Testis (tissue), 3 donors: ENCODE data around the gene DHRS2. TPM values are rescaled to one million over a fixed set of nuclear protein-coding genes. Genes with fewer than 3 reads are reported as not detected.
A peak's percentile ranks its signal among the peaks of the same experiment; 100 is the strongest.
"Not testable (repeated sequence)": the region's sequence is repeated elsewhere in the genome, so short reads cannot be mapped to it uniquely, and the experiment has no call there.

Experiments used
- DNase-seq: peaks from one replicate; pipeline ENCODE4 v3.0.0-alpha.2; 2019
- H3K27ac ChIP-seq, 2 donors: fragments of 200-600 bp; sonication (generic); one replicate each; pipeline ENCODE4 v1.5.1; 2019
- H3K27me3 ChIP-seq: fragments of 200-600 bp; sonication (generic); one replicate; pipeline ENCODE4 v1.5.1; 2019
- H3K36me3 ChIP-seq: fragments of 200-600 bp; sonication (generic); one replicate; pipeline ENCODE4 v1.5.1; 2017; ENCODE audit warnings: low read depth; ENCODE audit errors: missing control alignments
- H3K4me1 ChIP-seq: fragments of 200-600 bp; sonication (generic); one replicate; pipeline ENCODE4 v1.5.1; 2019
- H3K4me3 ChIP-seq, 2 donors: fragments of 200-600 bp; sonication (generic); one replicate each; pipeline ENCODE4 v1.5.1; 2017 to 2019
- H3K9me3 ChIP-seq: fragments of 200-600 bp; sonication (generic); one replicate; pipeline ENCODE4 v1.5.1; 2017
- POLR2A ChIP-seq: fragments of 450-650 bp; IDR thresholded peaks from one replicate; pipeline ENCODE4 v1.6.1; 2017; ENCODE audit warnings: antibody characterized with exemption, mild to moderate bottlenecking, moderate library complexity
- WGBS, 2 donors: methylation state at CpG; one replicate each; pipeline ENCODE4 v1.1.5; 2018; 5-methylcytosine and 5-hydroxymethylcytosine counted together
- intact Hi-C: fragments of 100-400 bp; cut with DNase I; formaldehyde crosslinking; loops from one replicate; pipeline ENCODE4 v1.15.1; 2023; ENCODE audit warnings: low total_unique reads
- polyA plus RNA-seq: library from polyadenylated mRNA; stranded (reverse); fragments of 350-450 nt; fragmentation: Illumina TruSeq; extraction: RNeasy Lipid Tissue Mini Kit (QIAGEN cat#74804); gene quantifications from one replicate; pipeline ENCODE4 v1.2.3, GENCODE V29; 2014; ENCODE audit warnings: low read depth, low replicate concordance; ENCODE audit not compliant: insufficient read depth
- total RNA-seq, 2 donors: library from RNA; depleted of rRNA; stranded (reverse); fragments of >200 nt; gene quantifications; one replicate each; pipeline ENCODE4 v1.2.3, GENCODE V29; 2016
- TF ChIP-seq, protein P1 (sequence below), 3 experiments: fragments of 450-650 bp in 2 of 3; fragments of 200-600 bp in 1 of 3; sonication (generic) in 1 of 3; IDR thresholded peaks; one replicate each; pipeline ENCODE4 v1.5.1; 2016 to 2019; ENCODE audit warnings: antibody characterized with exemption in 3 of 3, mild to moderate bottlenecking in 2 of 3, moderate library complexity in 1 of 3

DHRS2 gene
- total and polyA plus RNA-seq, 3 donors from 2014 or later: 3.3 to 6.1 (median 4.1) TPM

DNA sequence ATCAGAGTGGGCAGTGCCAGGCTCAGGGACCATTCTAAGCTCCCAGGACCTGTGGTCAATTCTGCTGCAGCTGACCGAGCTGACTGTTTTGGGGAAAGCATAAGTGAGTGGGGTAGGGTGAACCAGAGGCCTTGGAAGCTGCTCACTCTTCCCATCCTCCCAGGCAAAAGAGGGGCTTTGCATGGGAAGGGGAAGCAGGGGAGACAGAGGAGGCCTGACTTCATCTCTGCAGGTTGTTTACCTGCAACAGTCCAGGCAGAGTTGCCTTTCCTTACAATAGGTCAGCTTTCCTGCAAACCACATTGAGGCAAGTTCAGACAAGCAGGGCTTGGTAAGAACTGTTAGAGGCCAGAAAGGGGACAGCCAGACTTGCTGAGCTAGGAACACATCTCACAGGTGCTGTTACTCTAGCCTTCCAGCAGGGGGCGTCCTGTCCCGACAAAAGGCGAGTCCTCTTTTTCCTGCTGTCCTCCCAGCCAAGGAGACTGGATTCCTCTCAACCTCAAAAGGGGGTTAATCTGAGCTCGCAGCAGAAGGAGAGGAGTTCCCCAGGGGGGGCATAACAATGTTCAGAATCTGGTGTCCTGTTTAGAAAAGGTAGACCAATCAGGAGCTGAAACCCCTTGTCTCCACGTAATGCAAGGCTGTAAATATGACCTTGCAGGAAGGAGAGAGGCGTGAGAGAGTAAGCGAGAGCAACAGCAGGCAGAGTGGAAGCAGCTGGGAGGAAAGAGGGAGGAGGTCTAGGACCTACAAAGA is 4.3 kb upstream of the DHRS2 start:
- Histone ChIP-seq H3K9me3 (no peaks in the 10 kb centered on the region), H3K27ac (peak overlapping the region in 1 of 2 donors; percentile 25), H3K4me3 (no peak overlapping the region), H3K36me3 (no peaks in the 10 kb centered on the region), H3K27me3 (no peaks in the 10 kb centered on the region), H3K4me1 (peaks cover 11% of the 10 kb centered on the region)
- DNase-seq: peak; percentile 75
- 11 to 13% methylated on average over 8 of the region's 8 CpGs for WGBS, 2 donors
- intact Hi-C loops: no loop called here
- no peak for TF ChIP-seq POLR2A
- TF ChIP-seq, protein P1, sequence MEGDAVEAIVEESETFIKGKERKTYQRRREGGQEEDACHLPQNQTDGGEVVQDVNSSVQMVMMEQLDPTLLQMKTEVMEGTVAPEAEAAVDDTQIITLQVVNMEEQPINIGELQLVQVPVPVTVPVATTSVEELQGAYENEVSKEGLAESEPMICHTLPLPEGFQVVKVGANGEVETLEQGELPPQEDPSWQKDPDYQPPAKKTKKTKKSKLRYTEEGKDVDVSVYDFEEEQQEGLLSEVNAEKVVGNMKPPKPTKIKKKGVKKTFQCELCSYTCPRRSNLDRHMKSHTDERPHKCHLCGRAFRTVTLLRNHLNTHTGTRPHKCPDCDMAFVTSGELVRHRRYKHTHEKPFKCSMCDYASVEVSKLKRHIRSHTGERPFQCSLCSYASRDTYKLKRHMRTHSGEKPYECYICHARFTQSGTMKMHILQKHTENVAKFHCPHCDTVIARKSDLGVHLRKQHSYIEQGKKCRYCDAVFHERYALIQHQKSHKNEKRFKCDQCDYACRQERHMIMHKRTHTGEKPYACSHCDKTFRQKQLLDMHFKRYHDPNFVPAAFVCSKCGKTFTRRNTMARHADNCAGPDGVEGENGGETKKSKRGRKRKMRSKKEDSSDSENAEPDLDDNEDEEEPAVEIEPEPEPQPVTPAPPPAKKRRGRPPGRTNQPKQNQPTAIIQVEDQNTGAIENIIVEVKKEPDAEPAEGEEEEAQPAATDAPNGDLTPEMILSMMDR (IDR thresholded peaks at IDR 0.05): peak; percentile 93 to 97 (median 96)

- intact Hi-C loops: no loop called here
- no peak for DNase-seq
- Histone ChIP-seq H3K9me3 (no peaks in the 10 kb centered on the region), H3K4me1 (peaks cover 11% of the 10 kb centered on the region), H3K4me3 (no peak overlapping the region), H3K27me3 (no peaks in the 10 kb centered on the region), H3K36me3 (no peaks in the 10 kb centered on the region), H3K27ac (no peak overlapping the region)
- TF ChIP-seq, protein P1 (IDR thresholded peaks at IDR 0.05): no peak
- TF ChIP-seq POLR2A: no peak
- 23 to 41% methylated on average over 4 of the region's 4 CpGs for WGBS, 2 donors
Observed at GRCh38 chr14:23632461-23633159, 3.6 kb upstream of the DHRS2 start.

GRCh38 chr14:23633160-23633701 is 2.9 kb upstream of the DHRS2 start:
- Histone ChIP-seq H3K4me3 (no peak overlapping the region), H3K4me1 (peaks cover 11% of the 10 kb centered on the region), H3K9me3 (no peaks in the 10 kb centered on the region), H3K27me3 (no peaks in the 10 kb centered on the region), H3K27ac (no peak overlapping the region), H3K36me3 (no peaks in the 10 kb centered on the region)
- intact Hi-C loops: no loop called here
- 60 to 61% methylated on average over 4 of the region's 4 CpGs for WGBS, 2 donors
- DNase-seq: no peak
- no peak for TF ChIP-seq POLR2A
- TF ChIP-seq, protein P1 (IDR thresholded peaks at IDR 0.05): no peak

DNA sequence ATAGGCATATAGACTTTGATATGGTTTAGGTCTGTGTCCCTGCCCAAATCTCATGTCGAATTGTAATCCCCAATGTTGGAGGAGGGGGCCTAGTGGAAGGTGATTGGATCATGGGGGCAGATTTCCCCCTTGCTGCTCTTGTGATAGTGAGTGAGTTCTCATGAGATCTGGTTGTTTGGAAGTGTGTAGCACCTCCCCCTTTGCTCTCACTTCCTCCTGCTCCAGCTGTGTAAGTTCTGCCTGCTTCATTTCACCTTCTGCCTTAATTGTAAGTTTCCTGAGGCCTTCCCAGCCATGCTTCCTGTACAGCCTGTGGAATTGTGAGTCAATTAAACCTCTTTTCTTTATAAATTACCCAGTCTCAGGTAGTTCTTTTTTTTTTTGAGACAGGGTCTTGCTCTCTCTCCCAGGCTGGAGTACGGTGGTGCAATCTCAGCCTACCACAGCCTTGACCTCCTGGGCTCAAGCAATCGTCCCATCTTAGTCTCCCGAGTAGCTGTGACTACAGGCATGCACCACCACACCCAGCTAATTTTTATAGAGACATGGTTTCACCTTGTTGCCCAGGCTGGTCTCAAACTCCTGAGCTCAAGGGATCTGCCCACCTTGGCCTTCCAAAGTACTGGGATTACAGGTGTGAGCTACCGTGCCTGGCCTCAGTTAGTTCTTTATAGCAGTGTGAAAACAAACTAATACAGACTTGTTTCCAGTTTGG is 1.3 kb upstream of the DHRS2 start:
- H3K27ac ChIP-seq, DNase-seq, H3K4me3 ChIP-seq, intact Hi-C loops, H3K36me3 ChIP-seq, H3K9me3 ChIP-seq, H3K27me3 ChIP-seq: not testable (repeated sequence)
- peaks cover 11% of the 10 kb centered on the region for H3K4me1 ChIP-seq
- 77 to 81% methylated on average over 4 to 5 of the region's 5 CpGs for WGBS, 2 donors

GRCh38 chr14:23637312-23637654 is 1.1 kb downstream of the DHRS2 start:
- intact Hi-C loops, H3K4me3 ChIP-seq, H3K36me3 ChIP-seq, H3K27me3 ChIP-seq, H3K27ac ChIP-seq, H3K4me1 ChIP-seq, H3K9me3 ChIP-seq, DNase-seq: not testable (repeated sequence)
- 96 to 100% methylated on average over 4 of the region's 4 CpGs for WGBS, 2 donors

DNA sequence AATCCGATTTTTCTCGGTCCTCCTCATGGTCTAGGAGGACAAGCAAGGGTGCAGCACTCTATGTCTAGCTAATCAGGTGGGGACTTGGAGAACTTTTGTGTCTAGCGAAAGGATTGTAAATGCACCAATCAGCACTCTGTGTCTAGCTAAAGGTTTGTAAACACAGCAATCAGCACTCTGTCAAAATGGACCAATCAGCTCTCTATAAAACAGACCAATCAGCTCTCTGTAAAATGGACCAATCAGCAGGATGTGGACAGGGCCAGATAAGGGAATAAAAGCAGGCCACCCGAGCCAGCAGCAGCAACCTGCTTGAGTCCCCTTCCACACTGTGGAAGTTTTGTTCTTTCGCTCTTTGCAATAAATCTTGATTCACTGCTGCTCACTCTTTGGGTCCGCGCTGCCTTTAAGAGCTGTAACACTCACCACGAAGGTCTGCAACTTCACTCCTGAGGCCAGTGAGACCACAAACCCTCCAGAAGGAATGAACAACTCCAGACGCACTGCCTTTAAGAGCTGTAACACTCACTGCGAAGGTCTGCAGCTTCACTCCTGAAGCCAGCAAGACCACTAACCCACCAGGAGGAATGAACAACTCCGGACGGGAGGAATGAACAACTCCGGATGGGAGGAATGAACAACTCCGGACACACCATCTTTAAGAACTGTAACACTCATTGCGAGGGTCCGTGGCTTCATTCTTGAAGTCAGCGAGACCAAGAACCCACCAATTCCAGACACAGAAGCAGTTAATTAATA is 1.7 kb downstream of the DHRS2 start:
- 92 to 95% methylated on average over 17 of the region's 17 CpGs for WGBS, 2 donors
- DNase-seq, intact Hi-C loops, H3K9me3 ChIP-seq, H3K27me3 ChIP-seq, H3K4me3 ChIP-seq, H3K36me3 ChIP-seq, H3K27ac ChIP-seq, H3K4me1 ChIP-seq: not testable (repeated sequence)
